HepG2 (cell line): Measurements from ENCODE around the gene MOK. TPM values are rescaled to one million over a fixed set of nuclear protein-coding genes. Genes with fewer than 3 reads are reported as not detected.

Experiments used
- ARID5B ChIP-seq: IDR thresholded peaks from 2 replicates; pipeline ENCODE4 v1.4.0; 2020; ENCODE audit warnings: mild to moderate bottlenecking, missing genetic modification reagents
- ATF3 ChIP-seq: sonication (generic); formaldehyde crosslinking; IDR thresholded peaks from 2 replicates; pipeline ENCODE4 v1.4.0; 2020; ENCODE audit warnings: missing genetic modification reagents
- CHD4 ChIP-seq: fragments of 200-600 bp; sonication (generic); IDR thresholded peaks from 2 replicates; pipeline ENCODE4 v1.7.0; 2017; ENCODE audit warnings: mild to moderate bottlenecking, low read length, borderline replicate concordance
- IKZF1 ChIP-seq: fragments of 450-650 bp; IDR thresholded peaks from 2 replicates; pipeline ENCODE4 v1.7.1; 2016
- LBX2 ChIP-seq: sonication (generic); formaldehyde crosslinking; IDR thresholded peaks from 2 replicates; pipeline ENCODE4 v1.5.0; 2020; ENCODE audit warnings: missing genetic modification reagents, mild to moderate bottlenecking, borderline replicate concordance
- RORA ChIP-seq: sonication (generic); formaldehyde crosslinking; IDR thresholded peaks from 2 replicates; pipeline ENCODE4 v1.5.0; 2020; ENCODE audit warnings: mild to moderate bottlenecking, missing genetic modification reagents, moderate library complexity
- SOX13 ChIP-seq, 3 experiments: fragments of 450-650 bp in 1 of 3; sonication (generic) in 1 of 3; formaldehyde crosslinking in 1 of 3; IDR thresholded peaks in 2 of 3; conservative IDR thresholded peaks in 1 of 3; 2 replicates each; pipeline versions ENCODE4 v1.5.0 to v1.6.1; 2016 to 2020; ENCODE audit warnings: antibody characterized with exemption in 1 of 3, mild to moderate bottlenecking in 1 of 3, missing compliant biosample characterization in 1 of 3, missing genetic modification reagents in 1 of 3, moderate library complexity in 1 of 3
- SP5 ChIP-seq: IDR thresholded peaks from 2 replicates; pipeline ENCODE4 v1.6.1; 2016; ENCODE audit warnings: low read depth, borderline replicate concordance
- SRSF1 ChIP-seq: fragments of 200-400 bp; formaldehyde crosslinking; optimal IDR thresholded peaks from 2 replicates; pipeline ENCODE3; 2017; ENCODE audit warnings: mild to moderate bottlenecking, low read depth, low read length, moderate library complexity
- THYN1 ChIP-seq: sonication (generic); formaldehyde crosslinking; IDR thresholded peaks from 2 replicates; pipeline ENCODE4 v1.8.1; 2023; ENCODE audit warnings: low read depth, mild to moderate bottlenecking, moderate library complexity, missing genetic modification reagents, borderline replicate concordance
- XRCC5 ChIP-seq: fragments of 200-400 bp; formaldehyde crosslinking; optimal IDR thresholded peaks from 2 replicates; pipeline ENCODE3; 2017; ENCODE audit warnings: mild to moderate bottlenecking, low read length
- ZC3H13 ChIP-seq: sonication (generic); formaldehyde crosslinking; IDR thresholded peaks from 2 replicates; pipeline ENCODE4 v1.8.1; 2023; ENCODE audit warnings: mild to moderate bottlenecking, missing genetic modification reagents, moderate library complexity
- ZFP41 ChIP-seq: sonication (generic); formaldehyde crosslinking; IDR thresholded peaks from 2 replicates; pipeline ENCODE4 v1.4.0; 2020; ENCODE audit warnings: mild to moderate bottlenecking, missing genetic modification reagents, borderline replicate concordance
- ZNF333 ChIP-seq: sonication (generic); formaldehyde crosslinking; IDR thresholded peaks from 2 replicates; pipeline ENCODE4 v1.4.0; 2020; ENCODE audit warnings: mild to moderate bottlenecking, missing genetic modification reagents, borderline replicate concordance
- ZNF33A ChIP-seq: sonication (generic); formaldehyde crosslinking; IDR thresholded peaks from 2 replicates; pipeline ENCODE4 v1.5.1; 2020; ENCODE audit warnings: missing genetic modification reagents, mild to moderate bottlenecking, moderate library complexity, borderline replicate concordance
- ZNF496 ChIP-seq: sonication (generic); formaldehyde crosslinking; IDR thresholded peaks from 2 replicates; pipeline ENCODE4 v1.8.1; 2023; ENCODE audit warnings: mild to moderate bottlenecking, moderate library complexity, missing genetic modification reagents; ENCODE audit not compliant: insufficient replicate concordance
- ZNF501 ChIP-seq: sonication (generic); formaldehyde crosslinking; IDR thresholded peaks from 2 replicates; pipeline ENCODE4 v1.5.1; 2020; ENCODE audit warnings: mild to moderate bottlenecking, moderate library complexity, missing genetic modification reagents
- ZNF510 ChIP-seq: sonication (generic); formaldehyde crosslinking; IDR thresholded peaks from 2 replicates; pipeline ENCODE4 v1.4.0; 2020; ENCODE audit warnings: low read depth, mild to moderate bottlenecking, missing genetic modification reagents
- ZNF550 ChIP-seq: sonication (generic); formaldehyde crosslinking; IDR thresholded peaks from 2 replicates; pipeline ENCODE4 v1.4.0; 2020; ENCODE audit warnings: mild to moderate bottlenecking, missing genetic modification reagents, borderline replicate concordance
- ZNF792 ChIP-seq: IDR thresholded peaks from 2 replicates; pipeline ENCODE4 v1.6.1; 2016
- polyA plus RNA-seq, 8 experiments: library from polyadenylated mRNA; depleted of rRNA in 3 of 8; stranded (reverse) in 7 of 8; unstranded in 1 of 8; fragments of >200 nt; fragmentation: Illumina TruSeq in 4 of 8; extraction: Trizol in 4 of 8; gene quantifications; 2 replicates each; pipeline versions ENCODE4 v1.2.1 to v1.2.3, GENCODE V29; 2011 to 2016; ENCODE audit warnings: low read depth in 4 of 8, missing spikeins in 1 of 8, mixed read lengths in 1 of 8; ENCODE audit not compliant: insufficient read depth in 1 of 8
- total RNA-seq, 5 experiments: library from RNA; depleted of rRNA; stranded (reverse); fragments of >200 nt; fragmentation: Illumina TruSeq; extraction: Trizol; gene quantifications; 2 replicates each; pipeline ENCODE4 v1.2.3, GENCODE V29; 2016; ENCODE audit warnings: low read depth in 1 of 5
- TF ChIP-seq, protein P1 (sequence below): sonication (generic); formaldehyde crosslinking; IDR thresholded peaks from 2 replicates; pipeline ENCODE4 v1.8.1; 2023; ENCODE audit warnings: mild to moderate bottlenecking, inconsistent platforms, moderate library complexity, missing genetic modification reagents, borderline replicate concordance
- TF ChIP-seq, protein P2 (sequence below): sonication (generic); formaldehyde crosslinking; IDR thresholded peaks from 2 replicates; pipeline ENCODE4 v1.5.1; 2020; ENCODE audit warnings: mild to moderate bottlenecking, moderate library complexity, missing genetic modification reagents

Gene MOK
- total and polyA plus RNA-seq, 2 of the 13 experiments (the other 11 are each of a cell fraction or from before 2014, with no cell fraction given), result 15.3 to 16.9 TPM

DNA sequence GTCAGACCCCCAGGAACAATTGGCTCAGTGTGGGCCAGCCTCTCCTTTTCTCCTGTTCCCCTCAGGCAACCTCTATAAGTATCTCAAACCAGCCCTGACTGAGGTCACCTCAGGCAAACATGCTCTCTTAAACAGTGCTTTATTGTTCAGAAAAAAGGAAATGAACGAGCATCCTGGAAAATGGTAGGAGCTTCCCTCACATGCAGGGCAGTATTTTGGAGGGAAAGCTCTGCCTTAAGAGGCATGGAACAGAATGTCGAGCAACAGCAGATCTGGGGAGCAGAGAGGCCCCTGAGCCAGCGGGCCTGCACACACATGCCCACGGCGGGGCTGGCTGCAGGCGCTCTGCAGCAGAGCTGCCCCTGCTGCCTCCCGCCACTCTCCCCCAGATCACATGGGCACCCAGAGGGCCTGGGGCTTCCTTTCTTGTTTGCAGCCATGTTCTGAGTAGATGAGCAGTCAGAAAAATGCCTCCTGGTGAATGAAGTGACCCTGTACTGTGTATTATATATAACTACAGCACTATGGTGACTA, 42.0 kb downstream of the MOK start (continued):
- TF ChIP-seq, protein P1, sequence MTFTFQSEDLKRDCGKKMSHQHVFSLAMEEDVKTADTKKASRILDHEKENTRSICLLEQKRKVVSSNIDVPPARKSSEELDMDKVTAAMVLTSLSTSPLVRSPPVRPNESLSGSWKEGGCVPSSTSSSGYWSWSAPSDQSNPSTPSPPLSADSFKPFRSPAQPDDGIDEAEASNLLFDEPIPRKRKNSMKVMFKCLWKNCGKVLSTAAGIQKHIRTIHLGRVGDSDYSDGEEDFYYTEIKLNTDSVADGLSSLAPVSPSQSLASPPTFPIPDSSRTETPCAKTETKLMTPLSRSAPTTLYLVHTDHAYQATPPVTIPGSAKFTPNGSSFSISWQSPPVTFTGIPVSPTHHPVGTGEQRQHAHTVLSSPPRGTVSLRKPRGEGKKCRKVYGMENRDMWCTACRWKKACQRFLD, result no peak
- no peak for TF ChIP-seq ZNF550
- TF ChIP-seq CHD4, result no peak
- TF ChIP-seq LBX2 (CRISPR knock-in tag), result no peak
- TF ChIP-seq ZNF510, result no peak
- no peak for TF ChIP-seq SP5 (CRISPR knock-in tag)
- TF ChIP-seq ZNF33A, result no peak
- no peak for TF ChIP-seq ZNF333 (CRISPR knock-in tag)
- TF ChIP-seq, protein P2, sequence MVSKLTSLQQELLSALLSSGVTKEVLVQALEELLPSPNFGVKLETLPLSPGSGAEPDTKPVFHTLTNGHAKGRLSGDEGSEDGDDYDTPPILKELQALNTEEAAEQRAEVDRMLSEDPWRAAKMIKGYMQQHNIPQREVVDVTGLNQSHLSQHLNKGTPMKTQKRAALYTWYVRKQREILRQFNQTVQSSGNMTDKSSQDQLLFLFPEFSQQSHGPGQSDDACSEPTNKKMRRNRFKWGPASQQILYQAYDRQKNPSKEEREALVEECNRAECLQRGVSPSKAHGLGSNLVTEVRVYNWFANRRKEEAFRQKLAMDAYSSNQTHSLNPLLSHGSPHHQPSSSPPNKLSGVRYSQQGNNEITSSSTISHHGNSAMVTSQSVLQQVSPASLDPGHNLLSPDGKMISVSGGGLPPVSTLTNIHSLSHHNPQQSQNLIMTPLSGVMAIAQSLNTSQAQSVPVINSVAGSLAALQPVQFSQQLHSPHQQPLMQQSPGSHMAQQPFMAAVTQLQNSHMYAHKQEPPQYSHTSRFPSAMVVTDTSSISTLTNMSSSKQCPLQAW (CRISPR knock-in tag), result no peak
- no peak for TF ChIP-seq ATF3 (CRISPR knock-in tag)
- TF ChIP-seq ZNF501, result no peak
- TF ChIP-seq RORA (CRISPR knock-in tag), result no peak
- TF ChIP-seq IKZF1, result no peak
- 0 out of 2 replicates have a peak, but pooled peaks have one; percentile 16 for TF ChIP-seq ZC3H13
- no peak for TF ChIP-seq THYN1 (CRISPR knock-in tag)
- TF ChIP-seq SRSF1, result no peak
- TF ChIP-seq ZNF792 (CRISPR knock-in tag), result peak; percentile 60; the same call in 1 of the 2 replicates
- 0 out of 2 replicates have a peak, but pooled peaks have one; percentile 38 for TF ChIP-seq ARID5B
- TF ChIP-seq XRCC5, result peak; percentile 66
- 0 out of 2 replicates have a peak, but pooled peaks have one; percentile 20 for TF ChIP-seq SOX13 (IDR thresholded peaks at IDR 0.05)
- TF ChIP-seq SOX13 (CRISPR knock-in tag; conservative IDR thresholded peaks at IDR 0.05 in 1 of 2, IDR thresholded peaks at IDR 0.05 in 1 of 2), result peak in 1 of 2 experiments; percentile 77; a peak in 2 of 4 replicates
- no peak for TF ChIP-seq ZNF496
- TF ChIP-seq ZFP41, result no peak
